Measurements from ENCODE around the gene SFTPA1.
A peak's percentile ranks its signal among the peaks of the same experiment; 100 is the strongest.
"Not testable (repeated sequence)": the region's sequence is repeated elsewhere in the genome, so short reads cannot be mapped to it uniquely, and the experiment has no call there.

Gene SFTPA1

GRCh38 chr10:79610601-79611191 lies at the start of gene SFTPA1:
Gene SFTPA1, plus strand, starts transcription at chr10:79610939. Its CDS starts 887 bp downstream, at chr10:79611826.
- no peak for DNase-seq (ENCODE audit: low read depth)

GRCh38 chr10:79561257-79561656 lies 49.5 kb upstream of the SFTPA1 start:
- no peak for DNase-seq (ENCODE audit: low read depth)

- peak; percentile 45 for DNase-seq (ENCODE audit: low read depth)
Measured at GRCh38 chr10:79562135-79562756, 48.5 kb upstream of the SFTPA1 start.

GRCh38 chr10:79563426-79563825 lies 47.3 kb upstream of the SFTPA1 start:
- no peak for DNase-seq (ENCODE audit: low read depth)

- not testable (repeated sequence) for DNase-seq (ENCODE audit: low read depth)
Measured at GRCh38 chr10:79570624-79571023, 40.1 kb upstream of the SFTPA1 start.

- DNase-seq (ENCODE audit: low read depth), result no peak
Measured at GRCh38 chr10:79579361-79579760, 31.4 kb upstream of the SFTPA1 start.

GRCh38 chr10:79581044-79581443 lies 29.7 kb upstream of the SFTPA1 start:
- DNase-seq (ENCODE audit: low read depth), result no peak

- no peak for DNase-seq (ENCODE audit: low read depth)
Measured at GRCh38 chr10:79582096-79582495, 28.6 kb upstream of the SFTPA1 start.

- not testable (repeated sequence) for DNase-seq (ENCODE audit: low read depth)
Measured at GRCh38 chr10:79582954-79583353, 27.8 kb upstream of the SFTPA1 start.

- DNase-seq (ENCODE audit: low read depth), result no peak
Measured at GRCh38 chr10:79583488-79584024, 27.2 kb upstream of the SFTPA1 start.

- DNase-seq (ENCODE audit: low read depth), result no peak
Measured at GRCh38 chr10:79585870-79586527, 24.7 kb upstream of the SFTPA1 start.

- DNase-seq (ENCODE audit: low read depth), result no peak
Measured at GRCh38 chr10:79586933-79587332, 23.8 kb upstream of the SFTPA1 start.

GRCh38 chr10:79588800-79589199 lies 21.9 kb upstream of the SFTPA1 start:
- no peak for DNase-seq (ENCODE audit: low read depth)

GRCh38 chr10:79593377-79593776 lies 17.4 kb upstream of the SFTPA1 start:
- DNase-seq (ENCODE audit: low read depth), result no peak

GRCh38 chr10:79594565-79594964 lies 16.2 kb upstream of the SFTPA1 start:
- DNase-seq (ENCODE audit: low read depth), result not testable (repeated sequence)

GRCh38 chr10:79595510-79595909 lies 15.2 kb upstream of the SFTPA1 start:
- DNase-seq (ENCODE audit: low read depth), result no peak

GRCh38 chr10:79599644-79600043 lies 11.1 kb upstream of the SFTPA1 start:
- DNase-seq (ENCODE audit: low read depth), result not testable (repeated sequence)

- no peak for DNase-seq (ENCODE audit: low read depth)
Measured at GRCh38 chr10:79601939-79602338, 8.8 kb upstream of the SFTPA1 start.

GRCh38 chr10:79602953-79603352 lies 7.8 kb upstream of the SFTPA1 start:
- no peak for DNase-seq (ENCODE audit: low read depth)

- no peak for DNase-seq (ENCODE audit: low read depth)
Measured at GRCh38 chr10:79604294-79604693, 6.4 kb upstream of the SFTPA1 start.

GRCh38 chr10:79605308-79605707 lies 5.4 kb upstream of the SFTPA1 start:
- no peak for DNase-seq (ENCODE audit: low read depth)

GRCh38 chr10:79608505-79609375 lies 2.0 kb upstream of the SFTPA1 start:
- peak; percentile 7 for DNase-seq (ENCODE audit: low read depth)

Measured in amniotic epithelial cell (primary cell).